ENCODE results near the gene DGCR6.
"Not testable (repeated sequence)": the region's sequence is repeated elsewhere in the genome, so short reads cannot be mapped to it uniquely, and the experiment has no call there.

GRCh38 chr22:18934688-18935087 lies 28.6 kb downstream of the DGCR6 start:
- not testable (repeated sequence) for TF ChIP-seq EZH2 (IDR thresholded peaks at IDR 0.05); POLR2AphosphoS5 (IDR thresholded peaks at IDR 0.05; ENCODE audit: borderline replicate concordance, low read depth, low read length)

Measured in SK-N-MC (cell line).